Measurements from ENCODE around the gene CD79B.
A peak's percentile ranks its signal among the peaks of the same experiment; 100 is the strongest.

CD79B gene

DNA sequence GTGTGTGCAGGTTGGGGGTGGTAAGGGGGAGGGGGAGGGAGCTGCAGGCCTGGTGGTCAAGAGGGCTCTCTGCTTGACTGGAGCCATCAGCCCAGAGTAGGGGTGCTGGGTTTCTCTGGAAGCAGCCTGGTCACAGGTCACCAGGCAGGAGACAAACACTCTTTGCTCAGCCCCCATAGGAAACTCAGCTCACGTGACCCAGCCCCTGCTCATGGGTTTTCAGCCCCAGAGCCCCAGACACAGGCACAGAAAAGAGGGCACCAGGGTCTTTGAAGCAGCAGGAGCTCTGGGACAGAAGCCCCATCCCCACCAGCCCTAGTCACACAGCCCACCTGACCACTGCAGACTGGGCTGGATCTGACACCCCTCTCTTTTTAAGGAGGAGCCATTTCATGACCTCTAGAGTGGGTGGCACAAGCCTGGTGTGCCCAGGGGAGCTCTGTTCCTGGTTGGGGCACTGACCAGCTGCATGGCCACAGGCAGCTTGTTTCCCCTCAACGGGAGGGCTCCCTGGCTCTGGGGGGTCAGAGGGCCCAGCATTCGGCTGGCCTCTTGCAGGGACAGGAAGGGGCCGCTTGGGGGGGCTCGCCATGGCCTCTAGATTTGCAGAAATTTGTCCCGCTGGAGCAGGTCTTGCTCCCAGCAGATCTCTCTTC is 13.8 kb upstream of the CD79B start:
- Histone ChIP-seq H3K27ac (ENCODE audit: low read length) (no peak overlapping the region), H3F3A (ENCODE audit: insufficient read depth, low read length) (no peaks in the 10 kb centered on the region), H3K79me2 (ENCODE audit: low read length) (no peaks in the 10 kb centered on the region), H3K4me3 (ENCODE audit: low read length) (no peak overlapping the region), H3K9ac (ENCODE audit: low read length) (no peak overlapping the region), H2AFZ (ENCODE audit: low read length) (no peak overlapping the region), H3K4me2 (ENCODE audit: low read depth, low read length) (no peak overlapping the region), H4K20me1 (ENCODE audit: insufficient read depth, low read length) (no peaks in the 10 kb centered on the region), H3K9me2 (replicated peaks; ENCODE audit: insufficient read depth, low read length) (no peaks in the 10 kb centered on the region), H3K27me3 (replicated peaks; ENCODE audit: insufficient read depth, low read length) (peaks cover 14% of the 10 kb centered on the region; the same call in 1 of the 2 replicates), H3K4me1 (ENCODE audit: low read length) (peaks cover 3% of the 10 kb centered on the region), H3K9me3 (replicated peaks; ENCODE audit: insufficient read depth, low read length) (no peaks in the 10 kb centered on the region), H3K36me3 (replicated peaks; ENCODE audit: insufficient read depth, low read length) (no peaks in the 10 kb centered on the region)
- DNase-seq: no peak
- TF ChIP-seq EZH2phosphoT487 (IDR thresholded peaks at IDR 0.05; ENCODE audit: low read length): no peak
- TF ChIP-seq, protein P1, sequence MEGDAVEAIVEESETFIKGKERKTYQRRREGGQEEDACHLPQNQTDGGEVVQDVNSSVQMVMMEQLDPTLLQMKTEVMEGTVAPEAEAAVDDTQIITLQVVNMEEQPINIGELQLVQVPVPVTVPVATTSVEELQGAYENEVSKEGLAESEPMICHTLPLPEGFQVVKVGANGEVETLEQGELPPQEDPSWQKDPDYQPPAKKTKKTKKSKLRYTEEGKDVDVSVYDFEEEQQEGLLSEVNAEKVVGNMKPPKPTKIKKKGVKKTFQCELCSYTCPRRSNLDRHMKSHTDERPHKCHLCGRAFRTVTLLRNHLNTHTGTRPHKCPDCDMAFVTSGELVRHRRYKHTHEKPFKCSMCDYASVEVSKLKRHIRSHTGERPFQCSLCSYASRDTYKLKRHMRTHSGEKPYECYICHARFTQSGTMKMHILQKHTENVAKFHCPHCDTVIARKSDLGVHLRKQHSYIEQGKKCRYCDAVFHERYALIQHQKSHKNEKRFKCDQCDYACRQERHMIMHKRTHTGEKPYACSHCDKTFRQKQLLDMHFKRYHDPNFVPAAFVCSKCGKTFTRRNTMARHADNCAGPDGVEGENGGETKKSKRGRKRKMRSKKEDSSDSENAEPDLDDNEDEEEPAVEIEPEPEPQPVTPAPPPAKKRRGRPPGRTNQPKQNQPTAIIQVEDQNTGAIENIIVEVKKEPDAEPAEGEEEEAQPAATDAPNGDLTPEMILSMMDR (IDR thresholded peaks at IDR 0.05; ENCODE audit: low read length): no peak
- TF ChIP-seq EZH2 (optimal IDR thresholded peaks at IDR 0.05; ENCODE audit: low read depth, low read length): no peak

DNA sequence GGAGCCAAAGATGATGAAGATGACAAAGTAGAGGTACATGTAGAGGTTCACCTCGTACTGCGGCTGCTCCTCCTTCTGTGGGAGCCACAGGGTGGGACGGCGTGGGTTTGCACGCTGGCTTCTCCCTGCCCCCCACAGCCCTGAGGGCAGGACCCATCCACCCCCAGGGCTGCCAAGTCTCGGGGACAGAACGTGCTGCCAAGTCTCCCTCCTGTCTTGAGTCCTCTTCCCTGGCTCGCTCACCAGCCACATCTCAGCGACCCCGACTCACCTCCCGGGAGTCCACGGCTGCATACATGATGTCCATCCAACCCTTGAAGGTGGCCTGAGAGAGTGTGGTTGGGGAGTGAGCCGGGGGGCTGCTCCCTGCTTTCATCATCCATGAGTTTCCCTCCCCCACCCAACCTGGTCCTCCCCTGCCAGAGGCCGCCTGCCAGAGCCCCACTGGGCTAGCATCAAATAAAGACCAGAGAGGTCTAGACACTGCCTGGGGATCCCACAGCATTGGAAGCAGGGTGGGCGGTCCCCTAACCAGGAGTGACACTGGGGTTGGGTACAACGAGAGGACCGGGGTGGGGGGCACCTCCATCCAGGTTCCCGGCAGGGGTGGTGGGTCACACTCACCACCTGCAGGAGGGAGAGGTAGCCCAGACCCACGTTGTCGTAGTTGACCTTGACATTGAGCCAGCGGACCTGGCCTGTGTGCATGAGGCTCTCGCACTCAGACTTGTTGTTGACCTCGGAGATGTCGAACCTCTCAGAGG is 12.8 kb upstream of the CD79B start:
- TF ChIP-seq EZH2phosphoT487 (IDR thresholded peaks at IDR 0.05; ENCODE audit: low read length) (no peak), EZH2 (optimal IDR thresholded peaks at IDR 0.05; ENCODE audit: low read depth, low read length) (no peak)
- TF ChIP-seq, protein P1 (IDR thresholded peaks at IDR 0.05; ENCODE audit: low read length): no peak
- DNase-seq: no peak
- H3K4me2 ChIP-seq (ENCODE audit: low read depth, low read length): no peak overlapping the region
- H3K9ac ChIP-seq (ENCODE audit: low read length): no peak overlapping the region
- peaks cover 14% of the 10 kb centered on the region; the same call in 1 of the 2 replicates for H3K27me3 ChIP-seq (replicated peaks; ENCODE audit: insufficient read depth, low read length)
- H3K4me1 ChIP-seq (ENCODE audit: low read length): peaks cover 3% of the 10 kb centered on the region
- no peaks in the 10 kb centered on the region for H3K79me2 ChIP-seq (ENCODE audit: low read length)
- H4K20me1 ChIP-seq (ENCODE audit: insufficient read depth, low read length): no peaks in the 10 kb centered on the region
- no peak overlapping the region for H3K27ac ChIP-seq (ENCODE audit: low read length)
- no peaks in the 10 kb centered on the region for H3K36me3 ChIP-seq (replicated peaks; ENCODE audit: insufficient read depth, low read length)
- H3K9me2 ChIP-seq (replicated peaks; ENCODE audit: insufficient read depth, low read length): no peaks in the 10 kb centered on the region
- H3K9me3 ChIP-seq (replicated peaks; ENCODE audit: insufficient read depth, low read length): no peaks in the 10 kb centered on the region
- no peaks in the 10 kb centered on the region for H3F3A ChIP-seq (ENCODE audit: insufficient read depth, low read length)
- H2AFZ ChIP-seq (ENCODE audit: low read length): no peak overlapping the region
- no peak overlapping the region for H3K4me3 ChIP-seq (ENCODE audit: low read length)

DNA sequence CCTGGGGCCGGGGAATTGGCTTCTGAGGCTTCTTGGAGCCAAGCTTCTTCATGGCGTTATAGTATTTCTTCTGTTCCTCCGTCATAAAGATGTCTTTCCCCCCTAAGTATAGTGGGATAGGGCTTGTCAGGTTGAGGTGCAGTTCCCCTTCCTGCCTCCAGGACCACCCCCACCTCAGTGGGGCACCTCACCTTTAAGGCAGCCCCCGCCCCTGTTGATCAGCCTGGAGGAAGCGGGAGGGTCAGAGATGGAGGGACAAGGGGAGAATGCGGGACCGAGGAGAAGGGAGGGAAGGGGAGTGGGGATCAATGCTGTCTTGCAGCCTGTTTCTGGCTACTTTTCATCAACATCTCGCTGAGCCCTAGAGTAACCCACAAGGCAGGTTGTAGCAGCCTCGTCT is 11.6 kb upstream of the CD79B start:
- H3K9ac ChIP-seq (ENCODE audit: low read length): no peak overlapping the region
- H3K27ac ChIP-seq (ENCODE audit: low read length): no peak overlapping the region
- no peak overlapping the region for H3K4me3 ChIP-seq (ENCODE audit: low read length)
- no peaks in the 10 kb centered on the region for H3K79me2 ChIP-seq (ENCODE audit: low read length)
- H4K20me1 ChIP-seq (ENCODE audit: insufficient read depth, low read length): no peaks in the 10 kb centered on the region
- H3K27me3 ChIP-seq (replicated peaks; ENCODE audit: insufficient read depth, low read length): peaks cover 14% of the 10 kb centered on the region; the same call in 1 of the 2 replicates
- H3F3A ChIP-seq (ENCODE audit: insufficient read depth, low read length): no peaks in the 10 kb centered on the region
- no peak overlapping the region for H3K4me2 ChIP-seq (ENCODE audit: low read depth, low read length)
- no peak overlapping the region for H2AFZ ChIP-seq (ENCODE audit: low read length)
- no peaks in the 10 kb centered on the region for H3K36me3 ChIP-seq (replicated peaks; ENCODE audit: insufficient read depth, low read length)
- H3K9me3 ChIP-seq (replicated peaks; ENCODE audit: insufficient read depth, low read length): no peaks in the 10 kb centered on the region
- TF ChIP-seq, protein P1 (IDR thresholded peaks at IDR 0.05; ENCODE audit: low read length): peak; percentile 15; the same call in 1 of the 2 replicates
- no peak for TF ChIP-seq EZH2phosphoT487 (IDR thresholded peaks at IDR 0.05; ENCODE audit: low read length)
- no peak for TF ChIP-seq EZH2 (optimal IDR thresholded peaks at IDR 0.05; ENCODE audit: low read depth, low read length)
- no peak for DNase-seq
- H3K9me2 ChIP-seq (replicated peaks; ENCODE audit: insufficient read depth, low read length): no peaks in the 10 kb centered on the region
- peaks cover 3% of the 10 kb centered on the region for H3K4me1 ChIP-seq (ENCODE audit: low read length)
